HepG2 (cell line): Measurements from ENCODE around the gene MYLK. TPM values are rescaled to one million over a fixed set of nuclear protein-coding genes. Genes with fewer than 3 reads are reported as not detected.

Source experiments
- CENPBD1 ChIP-seq: sonication (generic); formaldehyde crosslinking; IDR thresholded peaks from 2 replicates; pipeline ENCODE4 v1.8.0; 2022; ENCODE audit warnings: missing genetic modification reagents, low read depth, mild to moderate bottlenecking, borderline replicate concordance
- DBP ChIP-seq: sonication (generic); formaldehyde crosslinking; IDR thresholded peaks from 2 replicates; pipeline ENCODE4 v1.4.0; 2020; ENCODE audit warnings: missing genetic modification reagents; ENCODE audit errors: not compliant biosample characterization
- FOXK2 ChIP-seq: fragments of 450-650 bp; IDR thresholded peaks from 2 replicates; pipeline ENCODE4 v1.6.1; 2016
- GATAD2A ChIP-seq: IDR thresholded peaks from 2 replicates; pipeline ENCODE4 v1.6.1; 2016
- HDAC6 ChIP-seq: fragments of 200-600 bp; sonication (generic); IDR thresholded peaks from 2 replicates; pipeline ENCODE4 v1.7.0; 2017; ENCODE audit warnings: mild to moderate bottlenecking, antibody characterized with exemption, low read length, low read depth
- HOXA5 ChIP-seq: sonication (generic); formaldehyde crosslinking; IDR thresholded peaks from 2 replicates; pipeline ENCODE4 v1.4.0; 2020; ENCODE audit warnings: missing genetic modification reagents
- MTA1 ChIP-seq: sonication (generic); formaldehyde crosslinking; IDR thresholded peaks from 2 replicates; pipeline ENCODE4 v1.4.0; 2020; ENCODE audit warnings: missing genetic modification reagents, mild to moderate bottlenecking, borderline replicate concordance
- NCOA5 ChIP-seq: sonication (generic); formaldehyde crosslinking; IDR thresholded peaks from 2 replicates; pipeline ENCODE4 v1.4.0; 2020; ENCODE audit warnings: missing genetic modification reagents
- PCBP2 ChIP-seq: fragments of 200-400 bp; formaldehyde crosslinking; optimal IDR thresholded peaks from 2 replicates; pipeline ENCODE3; 2018; ENCODE audit warnings: low read length, low read depth; ENCODE audit not compliant: poor library complexity, severe bottlenecking
- PRMT3 ChIP-seq: sonication (generic); formaldehyde crosslinking; IDR thresholded peaks from 2 replicates; pipeline ENCODE4 v1.8.1; 2022; ENCODE audit warnings: low read depth, mild to moderate bottlenecking, moderate library complexity, missing genetic modification reagents, borderline replicate concordance
- RARG ChIP-seq: sonication (generic); formaldehyde crosslinking; IDR thresholded peaks from 2 replicates; pipeline ENCODE4 v1.4.0; 2020; ENCODE audit warnings: low read depth, mild to moderate bottlenecking, missing genetic modification reagents
- REPIN1 ChIP-seq: sonication (generic); formaldehyde crosslinking; IDR thresholded peaks from 2 replicates; pipeline ENCODE4 v1.8.0; 2022; ENCODE audit warnings: missing genetic modification reagents, low read depth, mild to moderate bottlenecking, borderline replicate concordance
- SRSF4 ChIP-seq: fragments of 200-400 bp; formaldehyde crosslinking; IDR thresholded peaks from one replicate; pipeline ENCODE4 v1.6.1; 2018; ENCODE audit warnings: mild to moderate bottlenecking, low read depth, low read length, moderate library complexity; ENCODE audit not compliant: poor library complexity, severe bottlenecking
- STAG1 ChIP-seq: sonication (generic); formaldehyde crosslinking; IDR thresholded peaks from 2 replicates; pipeline ENCODE4 v1.4.0; 2020; ENCODE audit warnings: missing genetic modification reagents
- U2AF2 ChIP-seq: fragments of 200-400 bp; formaldehyde crosslinking; IDR thresholded peaks from 2 replicates; pipeline ENCODE4 v1.6.1; 2017; ENCODE audit warnings: low read depth, mild to moderate bottlenecking, low read length
- ZBTB20 ChIP-seq: sonication (generic); formaldehyde crosslinking; IDR thresholded peaks from 2 replicates; pipeline ENCODE4 v1.8.1; 2023; ENCODE audit warnings: missing genetic modification reagents, low read depth, mild to moderate bottlenecking, borderline replicate concordance
- ZFP90 ChIP-seq: sonication (generic); formaldehyde crosslinking; IDR thresholded peaks from 2 replicates; pipeline ENCODE4 v1.8.0; 2022; ENCODE audit warnings: missing genetic modification reagents, mild to moderate bottlenecking, inconsistent platforms, borderline replicate concordance
- ZMYM3 ChIP-seq: sonication (generic); formaldehyde crosslinking; IDR thresholded peaks from 2 replicates; pipeline ENCODE4 v1.5.1; 2020; ENCODE audit warnings: mild to moderate bottlenecking, missing genetic modification reagents
- ZNF367 ChIP-seq: sonication (generic); formaldehyde crosslinking; IDR thresholded peaks from 2 replicates; pipeline ENCODE4 v1.4.0; 2020; ENCODE audit warnings: missing genetic modification reagents, borderline replicate concordance
- ZNF512B ChIP-seq: sonication (generic); formaldehyde crosslinking; IDR thresholded peaks from 2 replicates; pipeline ENCODE4 v1.5.1; 2020; ENCODE audit warnings: missing genetic modification reagents, mild to moderate bottlenecking, borderline replicate concordance
- ZNF552 ChIP-seq: sonication (generic); formaldehyde crosslinking; IDR thresholded peaks from 2 replicates; pipeline ENCODE4 v1.9.0; 2022; ENCODE audit warnings: missing genetic modification reagents, mild to moderate bottlenecking, borderline replicate concordance
- ZNF567 ChIP-seq: sonication (generic); formaldehyde crosslinking; IDR thresholded peaks from 2 replicates; pipeline ENCODE4 v1.8.1; 2023; ENCODE audit warnings: mild to moderate bottlenecking, missing genetic modification reagents, borderline replicate concordance
- ZNF691 ChIP-seq: sonication (generic); formaldehyde crosslinking; IDR thresholded peaks from 2 replicates; pipeline ENCODE4 v1.4.0; 2020; ENCODE audit warnings: missing genetic modification reagents, low read depth, mild to moderate bottlenecking, borderline replicate concordance
- ZNF740 ChIP-seq: sonication (generic); formaldehyde crosslinking; IDR thresholded peaks from 2 replicates; pipeline ENCODE4 v1.4.0; 2020; ENCODE audit warnings: missing genetic modification reagents
- ZNF83 ChIP-seq: sonication (generic); formaldehyde crosslinking; IDR thresholded peaks from 2 replicates; pipeline ENCODE4 v1.4.0; 2020; ENCODE audit warnings: missing genetic modification reagents, mild to moderate bottlenecking, borderline replicate concordance
- polyA plus RNA-seq, 8 experiments: library from polyadenylated mRNA; depleted of rRNA in 3 of 8; stranded (reverse) in 7 of 8; unstranded in 1 of 8; fragments of >200 nt; fragmentation: Illumina TruSeq in 4 of 8; extraction: Trizol in 4 of 8; gene quantifications; 2 replicates each; pipeline versions ENCODE4 v1.2.1 to v1.2.3, GENCODE V29; 2011 to 2016; ENCODE audit warnings: low read depth in 4 of 8, missing spikeins in 1 of 8, mixed read lengths in 1 of 8; ENCODE audit not compliant: insufficient read depth in 1 of 8
- total RNA-seq, 5 experiments: library from RNA; depleted of rRNA; stranded (reverse); fragments of >200 nt; fragmentation: Illumina TruSeq; extraction: Trizol; gene quantifications; 2 replicates each; pipeline ENCODE4 v1.2.3, GENCODE V29; 2016; ENCODE audit warnings: low read depth in 1 of 5

The MYLK gene
- total and polyA plus RNA-seq, 2 of the 13 experiments (the other 11 are each of a cell fraction or from before 2014, with no cell fraction given): 10.6 to 34.9 TPM

GRCh38 chr3:123642182-123642956 lies 241.8 kb downstream of the MYLK start (continued):
- no peak for TF ChIP-seq SRSF4
- TF ChIP-seq HOXA5 (CRISPR knock-in tag): no peak
- no peak for TF ChIP-seq ZNF552 (CRISPR knock-in tag)
- TF ChIP-seq ZBTB20 (CRISPR knock-in tag): no peak
- TF ChIP-seq FOXK2: no peak
- peak; percentile 90; the same call in 1 of the 2 replicates for TF ChIP-seq ZMYM3 (CRISPR knock-in tag)
- no peak for TF ChIP-seq CENPBD1 (CRISPR knock-in tag)
- TF ChIP-seq ZNF83 (CRISPR knock-in tag): no peak
- TF ChIP-seq NCOA5 (CRISPR knock-in tag): no peak
- TF ChIP-seq ZNF367 (CRISPR knock-in tag): no peak
- TF ChIP-seq GATAD2A (CRISPR knock-in tag): peak; percentile 63; the same call in 1 of the 2 replicates
- TF ChIP-seq MTA1 (CRISPR knock-in tag): no peak
- peak; percentile 86; the same call in 1 of the 2 replicates for TF ChIP-seq ZNF691 (CRISPR knock-in tag)
- TF ChIP-seq ZNF567 (CRISPR knock-in tag): no peak
- no peak for TF ChIP-seq ZNF512B (CRISPR knock-in tag)
- TF ChIP-seq PCBP2: no peak
- TF ChIP-seq ZFP90: no peak
- TF ChIP-seq DBP (CRISPR knock-in tag): no peak
- no peak for TF ChIP-seq PRMT3 (CRISPR knock-in tag)
- peak; percentile 71 for TF ChIP-seq STAG1 (CRISPR knock-in tag)
- no peak for TF ChIP-seq HDAC6
- TF ChIP-seq REPIN1 (CRISPR knock-in tag): peak; percentile 68; the same call in 1 of the 2 replicates
- TF ChIP-seq RARG (CRISPR knock-in tag): no peak
- TF ChIP-seq U2AF2: no peak
- no peak for TF ChIP-seq ZNF740 (CRISPR knock-in tag)
